C4-2B (cell line): Measurements from ENCODE around the gene PYDC2.

Experiments used
- H3K27ac ChIP-seq: fragments of 450-650 bp; 2 replicates; pipeline ENCODE4 v1.5.1; 2017
- ZFX ChIP-seq: fragments of 450-650 bp; IDR thresholded peaks from 2 replicates; pipeline ENCODE4 v1.6.1; 2017
- TF ChIP-seq, protein P1 (sequence below): fragments of 450-650 bp; conservative IDR thresholded peaks from 2 replicates; pipeline ENCODE4 v1.5.1; 2017; ENCODE audit warnings: mild to moderate bottlenecking

PYDC2 gene

DNA sequence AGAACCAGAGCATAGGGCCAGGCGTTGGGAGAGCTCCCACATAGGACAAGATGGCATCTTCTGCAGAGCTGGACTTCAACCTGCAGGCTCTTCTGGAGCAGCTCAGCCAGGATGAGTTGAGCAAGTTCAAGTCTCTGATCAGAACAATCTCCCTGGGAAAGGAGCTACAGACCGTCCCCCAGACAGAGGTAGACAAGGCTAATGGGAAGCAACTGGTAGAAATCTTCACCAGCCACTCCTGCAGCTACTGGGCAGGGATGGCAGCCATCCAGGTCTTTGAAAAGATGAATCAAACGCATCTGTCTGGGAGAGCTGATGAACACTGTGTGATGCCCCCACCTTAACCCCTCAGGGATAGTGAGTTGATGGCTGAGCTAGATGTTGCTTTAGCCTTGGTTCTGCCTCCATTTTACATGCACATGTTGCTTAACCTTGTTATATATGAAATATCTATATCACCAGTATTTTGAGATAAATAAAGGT is at the start of gene PYDC2:
PYDC2 (plus strand) TSS at position 51 of the 483 bp plus-strand sequence; CDS start at position 51, 0 bp downstream.
- no peak within 1 kb of the TSS for H3K27ac ChIP-seq
- no peak for TF ChIP-seq ZFX
- TF ChIP-seq, protein P1, sequence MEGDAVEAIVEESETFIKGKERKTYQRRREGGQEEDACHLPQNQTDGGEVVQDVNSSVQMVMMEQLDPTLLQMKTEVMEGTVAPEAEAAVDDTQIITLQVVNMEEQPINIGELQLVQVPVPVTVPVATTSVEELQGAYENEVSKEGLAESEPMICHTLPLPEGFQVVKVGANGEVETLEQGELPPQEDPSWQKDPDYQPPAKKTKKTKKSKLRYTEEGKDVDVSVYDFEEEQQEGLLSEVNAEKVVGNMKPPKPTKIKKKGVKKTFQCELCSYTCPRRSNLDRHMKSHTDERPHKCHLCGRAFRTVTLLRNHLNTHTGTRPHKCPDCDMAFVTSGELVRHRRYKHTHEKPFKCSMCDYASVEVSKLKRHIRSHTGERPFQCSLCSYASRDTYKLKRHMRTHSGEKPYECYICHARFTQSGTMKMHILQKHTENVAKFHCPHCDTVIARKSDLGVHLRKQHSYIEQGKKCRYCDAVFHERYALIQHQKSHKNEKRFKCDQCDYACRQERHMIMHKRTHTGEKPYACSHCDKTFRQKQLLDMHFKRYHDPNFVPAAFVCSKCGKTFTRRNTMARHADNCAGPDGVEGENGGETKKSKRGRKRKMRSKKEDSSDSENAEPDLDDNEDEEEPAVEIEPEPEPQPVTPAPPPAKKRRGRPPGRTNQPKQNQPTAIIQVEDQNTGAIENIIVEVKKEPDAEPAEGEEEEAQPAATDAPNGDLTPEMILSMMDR = no peak

DNA sequence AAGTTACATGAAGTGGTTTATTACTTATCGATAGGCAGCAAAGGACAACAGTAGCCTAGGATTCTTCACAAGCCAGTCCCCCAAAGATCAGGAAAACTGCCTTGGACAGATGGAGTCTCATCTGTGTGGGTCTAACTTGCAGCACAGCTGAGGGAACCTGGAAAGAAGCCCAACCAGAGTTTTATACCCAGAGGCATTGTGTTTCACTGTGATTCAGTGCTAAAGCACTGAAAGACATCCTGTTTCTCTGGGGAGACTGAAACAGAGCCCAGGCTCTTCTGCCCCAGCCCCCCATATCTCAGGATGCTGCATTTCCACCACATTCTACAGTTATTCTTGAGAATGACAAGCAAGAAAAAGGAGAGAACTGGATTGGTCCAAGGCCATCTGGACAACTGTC is 48.2 kb upstream of the PYDC2 start:
- H3K27ac ChIP-seq = no peak overlapping the region
- TF ChIP-seq, protein P1 = no peak
- no peak for TF ChIP-seq ZFX

DNA sequence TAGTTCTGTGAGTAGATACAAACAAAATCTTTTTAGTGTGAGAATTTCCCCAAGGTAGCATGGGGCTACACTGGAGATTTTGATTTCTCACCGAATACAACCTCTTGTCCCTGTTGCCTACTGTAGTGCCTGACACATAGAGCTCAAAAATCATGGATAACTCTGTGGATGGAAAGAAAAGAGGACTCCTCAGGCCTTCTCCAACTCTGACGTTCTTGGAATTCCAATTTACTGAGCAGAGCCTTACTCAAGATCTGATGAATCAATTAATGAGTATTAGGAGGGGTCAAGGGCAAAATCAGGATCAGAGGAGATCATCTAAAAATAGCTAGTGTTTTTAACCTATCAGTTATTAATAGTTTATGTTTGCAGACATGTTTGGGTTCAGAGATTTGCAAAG is 46.7 kb upstream of the PYDC2 start:
- TF ChIP-seq, protein P1 = no peak
- no peak for TF ChIP-seq ZFX
- H3K27ac ChIP-seq = no peak overlapping the region

DNA sequence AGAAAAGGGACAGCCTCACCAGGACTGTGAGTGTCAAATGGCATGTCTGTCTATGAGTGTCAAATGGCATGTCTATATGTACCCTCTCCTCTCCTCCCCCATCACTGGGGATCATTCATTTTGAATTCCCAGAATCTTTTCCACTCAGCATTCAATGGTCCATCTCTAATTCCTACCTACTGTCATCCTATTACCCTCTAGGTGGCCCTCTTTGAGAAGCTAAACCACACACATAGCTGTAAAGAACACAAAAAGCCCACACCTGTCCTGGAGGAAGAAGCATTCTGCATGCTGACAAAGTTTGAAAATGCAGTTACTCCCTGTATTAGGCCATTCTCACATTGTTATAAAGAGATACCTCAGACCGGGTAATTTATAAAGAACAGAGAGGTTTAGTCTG is 46.2 kb upstream of the PYDC2 start:
- no peak overlapping the region for H3K27ac ChIP-seq
- TF ChIP-seq, protein P1 = peak; percentile 12; the same call in 1 of the 2 replicates
- no peak for TF ChIP-seq ZFX

DNA sequence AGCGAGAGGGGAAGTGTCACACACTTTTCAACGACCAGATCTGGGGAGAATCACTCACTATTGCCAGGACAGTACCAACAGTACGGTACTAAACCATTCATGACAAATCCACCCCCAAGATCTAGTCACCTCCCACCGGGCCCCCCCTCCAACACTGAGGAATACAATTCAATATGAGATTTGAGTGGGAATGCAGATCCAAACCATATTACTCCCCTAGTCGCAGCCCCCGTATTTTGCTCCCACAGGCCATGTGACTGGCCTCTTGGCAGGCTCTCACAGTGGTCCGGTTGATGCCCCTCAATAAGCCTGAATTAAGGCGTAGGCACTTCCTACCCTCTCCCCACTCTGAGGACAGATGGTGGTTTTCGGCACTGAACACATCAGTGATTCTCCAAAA is 45.4 kb upstream of the PYDC2 start:
- TF ChIP-seq, protein P1 = no peak
- no peak for TF ChIP-seq ZFX
- no peak overlapping the region for H3K27ac ChIP-seq

DNA sequence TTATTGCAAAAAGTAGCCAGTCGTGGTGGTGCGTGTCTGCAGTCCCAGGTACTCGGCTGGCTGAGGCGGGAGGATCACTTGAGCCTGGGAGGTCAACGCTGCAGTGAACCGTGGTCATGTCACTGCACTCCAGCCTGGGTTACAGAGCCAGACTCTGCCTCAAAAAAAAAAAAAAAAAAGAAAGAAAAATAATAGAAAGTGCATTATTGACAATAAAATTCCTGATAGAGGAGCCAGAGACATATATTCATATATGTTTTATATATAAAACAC is 43.6 kb upstream of the PYDC2 start:
- no peak overlapping the region for H3K27ac ChIP-seq
- TF ChIP-seq ZFX = no peak
- TF ChIP-seq, protein P1 = no peak

DNA sequence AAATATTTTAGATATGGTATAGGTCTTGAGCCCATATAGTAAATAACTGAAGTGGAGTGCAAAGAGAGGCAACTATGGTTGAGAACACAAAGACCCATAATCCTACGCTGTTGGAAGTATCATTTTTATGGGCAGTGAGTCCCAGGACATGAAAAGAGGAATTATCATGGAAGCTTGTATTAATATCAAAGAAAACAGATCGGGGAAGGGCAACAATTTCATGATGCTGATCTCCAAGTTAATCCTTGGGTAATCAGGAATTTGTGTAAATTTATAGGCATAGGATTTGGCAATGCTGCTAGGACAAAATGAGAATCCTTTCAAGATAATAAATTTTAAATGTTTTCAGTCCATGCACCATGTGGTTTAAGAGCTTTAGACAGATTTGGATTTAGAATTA is 40.2 kb upstream of the PYDC2 start:
- TF ChIP-seq ZFX = no peak
- TF ChIP-seq, protein P1 = no peak
- H3K27ac ChIP-seq = no peak overlapping the region
